Measurements from ENCODE around the gene SERPIND1.

DNA sequence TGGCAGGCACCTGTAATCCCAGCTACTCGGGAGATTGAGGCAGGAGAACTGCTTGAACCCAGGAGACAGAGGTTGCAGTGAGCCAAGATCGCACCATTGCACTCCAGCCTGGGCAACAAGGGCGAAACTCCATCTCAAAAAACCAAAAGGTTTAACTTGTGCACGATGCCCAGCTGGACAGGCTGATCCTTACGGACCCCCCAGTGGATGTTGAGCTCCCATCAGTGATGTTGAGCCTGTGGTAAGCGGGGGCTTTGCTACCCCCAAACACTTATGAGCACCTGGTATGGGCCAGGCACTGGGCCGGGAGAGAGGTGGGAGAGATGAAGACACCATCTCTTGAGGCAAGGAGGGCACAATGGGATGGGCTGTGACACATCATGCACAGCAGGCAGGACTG lies 7.4 kb upstream of the SERPIND1 start:
- TF ChIP-seq CTCF (IDR thresholded peaks at IDR 0.05; ENCODE audit: low read length) (no peak), EZH2 (optimal IDR thresholded peaks at IDR 0.05; ENCODE audit: low read depth, low read length) (no peak)
